ENCODE results near the gene APIP. TPM values are rescaled to one million over a fixed set of nuclear protein-coding genes. Genes with fewer than 3 reads are reported as not detected.

APIP gene
- total RNA-seq, 4 donors from 2014 or later, result 35.6 to 54.3 (median 39.0) TPM

- H3K9me3 ChIP-seq, result no peaks in the 10 kb centered on the region
- no peak for TF ChIP-seq POLR2A (IDR thresholded peaks at IDR 0.05)
- no peak for TF ChIP-seq CTCF (IDR thresholded peaks at IDR 0.05)
Observed at GRCh38 chr11:34936945-34937629, 20.9 kb upstream of the APIP start.

GRCh38 chr11:34929794-34930763 is 13.9 kb upstream of the APIP start:
- Histone ChIP-seq H3K4me3 (replicated peaks in 1 of 3) (no peak overlapping the region), H3K4me1 (peaks cover 32 to 41% of the 10 kb centered on the region in 2 donors), H3K9me3 (no peaks in the 10 kb centered on the region), H3K27me3 (no peaks in the 10 kb centered on the region), H3K36me3 (no peaks in the 10 kb centered on the region), H3K27ac (peak overlapping the region in 1 of 3 donors; percentile 35)
- WGBS, 2 donors, result 85 to 87% methylated on average over 11 of the region's 11 CpGs
- no peak for DNase-seq
- intact Hi-C loops (cut with DNase I), result loop anchor here (10.0 kb wide), 1 partner anchor 465 kb away; no protein-coding TSS in a partner anchor
- TF ChIP-seq CTCF (IDR thresholded peaks at IDR 0.05) (no peak), POLR2A (IDR thresholded peaks at IDR 0.05) (no peak)

More at GRCh38 chr11:34936945-34937629, 20.9 kb upstream of the APIP start:
- no peak overlapping the region for H3K27ac ChIP-seq
- H3K27me3 ChIP-seq, result no peaks in the 10 kb centered on the region
- no peak overlapping the region for H3K4me3 ChIP-seq (replicated peaks in 1 of 3)
- no peak for DNase-seq
- WGBS, 2 donors, result 86 to 97% methylated on average over 6 of the region's 6 CpGs
- intact Hi-C loops (cut with DNase I), result no loop called here
- H3K36me3 ChIP-seq, result no peaks in the 10 kb centered on the region
- H3K4me1 ChIP-seq, result peaks cover 16 to 28% of the 10 kb centered on the region in 2 donors

GRCh38 chr11:34928960-34929680 is 12.9 kb upstream of the APIP start:
- WGBS, 2 donors, result 49 to 69% methylated on average over 7 of the region's 7 CpGs
- Histone ChIP-seq H3K27ac (peak overlapping the region in 2 of 3 donors; percentile 4 to 35), H3K4me3 (replicated peaks in 1 of 3) (no peak overlapping the region), H3K36me3 (no peaks in the 10 kb centered on the region), H3K27me3 (no peaks in the 10 kb centered on the region), H3K4me1 (peaks cover 37 to 47% of the 10 kb centered on the region in 2 donors), H3K9me3 (no peaks in the 10 kb centered on the region)
- intact Hi-C loops (cut with DNase I), result loop anchor here (10.0 kb wide), 1 partner anchor 466 kb away; no protein-coding TSS in a partner anchor
- TF ChIP-seq POLR2A (IDR thresholded peaks at IDR 0.05), result no peak
- TF ChIP-seq CTCF (IDR thresholded peaks at IDR 0.05), result no peak
- peak; percentile 43 to 56 for DNase-seq

GRCh38 chr11:34928268-34928959 is 12.2 kb upstream of the APIP start:
- DNase-seq, result no peak
- Histone ChIP-seq H3K9me3 (no peaks in the 10 kb centered on the region), H3K4me1 (peaks cover 37 to 47% of the 10 kb centered on the region in 2 donors), H3K27ac (peak overlapping the region in 2 of 3 donors; percentile 4 to 35), H3K4me3 (replicated peaks in 1 of 3) (no peak overlapping the region), H3K36me3 (no peaks in the 10 kb centered on the region), H3K27me3 (no peaks in the 10 kb centered on the region)
- TF ChIP-seq CTCF (IDR thresholded peaks at IDR 0.05), result no peak
- no peak for TF ChIP-seq POLR2A (IDR thresholded peaks at IDR 0.05)
- 31 to 39% methylated on average over 3 of the region's 3 CpGs for WGBS, 2 donors
- intact Hi-C loops (cut with DNase I), result loop anchor here (10.0 kb wide), 1 partner anchor 466 kb away; no protein-coding TSS in a partner anchor

Data from thyroid gland (tissue), 4 donors.